IMR-90 (cell line): ENCODE data around the gene PIP4K2A. TPM values are rescaled to one million over a fixed set of nuclear protein-coding genes. Genes with fewer than 3 reads are reported as not detected.

Experiments
- ATAC-seq: fragments of 200-7000 bp; cut with Tn5 transposase; 2 replicates; pipeline ENCODE4 v1.9.1; 2020; ENCODE audit warnings: low read depth, mild to moderate bottlenecking, moderate library complexity
- BruUV-seq: library from RNA; stranded (reverse); fragments of 400-500 nt; replicated peaks from 2 replicates; lab custom pipeline; 2021; lab: Mats Ljungman, UMichigan
- CTCF ChIA-PET: fragments of 300-600 bp; formaldehyde crosslinking; extraction: SDS; loops from one replicate; lab custom pipeline; 2021; ENCODE audit warnings: antibody characterized with exemption; lab: Yijun Ruan, JAX
- POLR2A ChIA-PET: fragments of 300-600 bp; sonication (Branson Sonifier 250); formaldehyde crosslinking; loops from one replicate; lab custom pipeline; 2022; ENCODE audit warnings: antibody characterized with exemption; ENCODE audit not compliant: unreplicated experiment; lab: Charles Lee
- DNase-seq: peaks from one replicate; pipeline ENCODE4 v3.0.0; 2013
- H2AFZ ChIP-seq: replicated peaks from 2 replicates; pipeline ENCODE3; 2013; ENCODE audit warnings: low read length, mild to moderate bottlenecking; ENCODE audit not compliant: poor library complexity
- H2AK5ac ChIP-seq: 2 replicates; pipeline ENCODE4 v1.6.1; 2013; ENCODE audit warnings: low read depth, low read length, inconsistent platforms
- H2AK9ac ChIP-seq: replicated peaks from 2 replicates; pipeline ENCODE3; 2013; ENCODE audit warnings: mild to moderate bottlenecking, low read depth, low read length, moderate library complexity; ENCODE audit not compliant: poor library complexity
- H2BK120ac ChIP-seq: 2 replicates; pipeline ENCODE4 v1.6.1; 2013; ENCODE audit warnings: low read depth, low read length, inconsistent platforms
- H2BK15ac ChIP-seq: 3 replicates; pipeline ENCODE4 v1.6.1; 2013; ENCODE audit warnings: low read depth, low read length, inconsistent platforms
- H2BK20ac ChIP-seq: 2 replicates; pipeline ENCODE4 v1.6.1; 2013; ENCODE audit warnings: low read depth, mild to moderate bottlenecking, inconsistent platforms, low read length, moderate library complexity
- H2BK5ac ChIP-seq: 2 replicates; pipeline ENCODE4 v1.6.1; 2013; ENCODE audit warnings: mild to moderate bottlenecking, low read depth, low read length, inconsistent platforms; ENCODE audit not compliant: poor library complexity, severe bottlenecking
- H3K14ac ChIP-seq: replicated peaks from 2 replicates; pipeline ENCODE4 v1.6.1; 2013; ENCODE audit warnings: low read depth, low read length, inconsistent platforms
- H3K18ac ChIP-seq: 2 replicates; pipeline ENCODE4 v1.6.1; 2013; ENCODE audit warnings: low read depth, low read length, control low read depth
- H3K23ac ChIP-seq: 2 replicates; pipeline ENCODE4 v1.6.1; 2013; ENCODE audit warnings: low read depth, low read length, inconsistent platforms
- H3K27ac ChIP-seq: 2 replicates; pipeline ENCODE4 v1.5.1; 2013; ENCODE audit warnings: mild to moderate bottlenecking, control low read depth, low read length; ENCODE audit not compliant: insufficient read depth
- H3K27me3 ChIP-seq: 2 replicates; pipeline ENCODE4 v1.6.1; 2013; ENCODE audit warnings: low read length; ENCODE audit not compliant: control insufficient read depth, insufficient read depth
- H3K36me3 ChIP-seq: 2 replicates; pipeline ENCODE4 v1.6.1; 2013; ENCODE audit warnings: low read length, mixed read lengths; ENCODE audit not compliant: control insufficient read depth, insufficient read depth
- H3K4ac ChIP-seq: 2 replicates; pipeline ENCODE4 v1.6.1; 2013; ENCODE audit warnings: low read depth, low read length, inconsistent platforms
- H3K4me1 ChIP-seq: 2 replicates; pipeline ENCODE4 v1.6.1; 2013; ENCODE audit warnings: low read length, mixed read lengths; ENCODE audit not compliant: control insufficient read depth, insufficient read depth
- H3K4me2 ChIP-seq: 2 replicates; pipeline ENCODE4 v1.6.1; 2013; ENCODE audit warnings: low read depth, mild to moderate bottlenecking, control low read depth, low read length, moderate library complexity
- H3K4me3 ChIP-seq: 2 replicates; pipeline ENCODE4 v1.5.1; 2013; ENCODE audit warnings: low read depth, mild to moderate bottlenecking, control low read depth, low read length, moderate library complexity; ENCODE audit not compliant: insufficient read depth
- H3K56ac ChIP-seq: 2 replicates; pipeline ENCODE4 v1.6.1; 2013; ENCODE audit warnings: low read length, inconsistent platforms; ENCODE audit not compliant: insufficient read depth; ENCODE audit errors: extremely low read depth
- H3K79me1 ChIP-seq, 2 experiments: 2 replicates each; pipeline ENCODE4 v1.6.1; 2013; ENCODE audit warnings: low read length in 2 of 2, inconsistent platforms in 1 of 2, low read depth in 1 of 2
- H3K9ac ChIP-seq: 2 replicates; pipeline ENCODE4 v1.6.1; 2013; ENCODE audit warnings: low read depth, low read length, control low read depth
- H3K9me1 ChIP-seq: 2 replicates; pipeline ENCODE4 v1.6.1; 2013; ENCODE audit warnings: low read length, inconsistent platforms; ENCODE audit not compliant: insufficient read depth
- H3K9me3 ChIP-seq: 2 replicates; pipeline ENCODE4 v1.6.1; 2013; ENCODE audit warnings: low read length; ENCODE audit not compliant: control insufficient read depth, insufficient read depth
- H4K20me1 ChIP-seq: 2 replicates; pipeline ENCODE4 v1.6.1; 2013; ENCODE audit warnings: low read length, inconsistent platforms; ENCODE audit not compliant: insufficient read depth
- H4K5ac ChIP-seq: 2 replicates; pipeline ENCODE4 v1.6.1; 2013; ENCODE audit warnings: mild to moderate bottlenecking, low read depth, low read length, control low read depth
- H4K8ac ChIP-seq, 2 experiments: 2 replicates each; pipeline ENCODE4 v1.6.1; 2013; ENCODE audit warnings: low read depth in 2 of 2, low read length in 2 of 2, control low read depth in 1 of 2, inconsistent platforms in 1 of 2
- H4K91ac ChIP-seq: 2 replicates; pipeline ENCODE4 v1.6.1; 2013; ENCODE audit warnings: low read depth, low read length, inconsistent platforms; ENCODE audit not compliant: insufficient read depth
- BHLHE40 ChIP-seq: fragments of 150-350 bp; IDR thresholded peaks from 2 replicates; pipeline ENCODE4 v1.6.1; 2016; ENCODE audit warnings: mild to moderate bottlenecking, low read depth, low read length
- FOS ChIP-seq: fragments of 150-350 bp; IDR thresholded peaks from 2 replicates; pipeline ENCODE4 v1.6.1; 2016; ENCODE audit warnings: low read depth, low read length
- MXI1 ChIP-seq: IDR thresholded peaks from 2 replicates; pipeline ENCODE4 v1.6.1; 2012; ENCODE audit warnings: low read depth, mild to moderate bottlenecking, low read length, moderate library complexity, borderline replicate concordance
- RCOR1 ChIP-seq: IDR thresholded peaks from 2 replicates; pipeline ENCODE4 v1.6.1; 2012; ENCODE audit warnings: mild to moderate bottlenecking, low read length, improper control_type of control experiment; ENCODE audit not compliant: insufficient replicate concordance
- WGBS, 2 experiments: methylation state at CpG; one replicate each; pipeline versions ENCODE4 v1.1.5 to v1.1.7; 2013; ENCODE audit warnings: missing lambda C conversion rate in 2 of 2; ENCODE audit not compliant: insufficient read length in 1 of 2; ENCODE audit errors: extremely low coverage in 2 of 2; 5-methylcytosine and 5-hydroxymethylcytosine counted together
- dilution Hi-C: fragments of 300-500 bp; cut with HindIII; formaldehyde crosslinking; loops from one replicate; pipeline ENCODE4 v1.14.3; 2018; ENCODE audit warnings: low sequenced_read_pairs; ENCODE audit not compliant: unreplicated experiment
- in situ Hi-C: fragments of 300-500 bp; cut with MboI; formaldehyde crosslinking; loops from 3 replicates; pipeline ENCODE4 v1.14.3; 2019; ENCODE audit warnings: low sequenced_read_pairs, inconsistent platforms, mixed read lengths
- intact Hi-C: fragments of 100-400 bp; cut with micrococcal nuclease; formaldehyde crosslinking; loops from 2 replicates; pipeline ENCODE4 v1.10.0; 2022
- polyA plus RNA-seq, 3 experiments: library from polyadenylated mRNA; depleted of rRNA; stranded (reverse); fragments of >200 nt; gene quantifications; 2 replicates each; pipeline ENCODE4 v1.2.3, GENCODE V29; 2012; ENCODE audit warnings: low replicate concordance in 1 of 3
- total RNA-seq: library from RNA; depleted of rRNA; stranded (reverse); fragments of >200 nt; gene quantifications from 2 replicates; pipeline ENCODE4 v1.2.3, GENCODE V29; 2012

Gene PIP4K2A
- total and polyA plus RNA-seq, 2 of the 4 experiments (the other 2 are of a cell fraction) = 9.8 to 18.1 TPM

GRCh38 chr10:22611425-22612115, 102.8 kb downstream of the PIP4K2A start:
- H2BK15ac ChIP-seq = no peak overlapping the region
- no TSS peak for BruUV-seq

More at GRCh38 chr10:22611425-22612115, 102.8 kb downstream of the PIP4K2A start:
- Histone ChIP-seq H2AK5ac (no peak overlapping the region), H2BK5ac (no peak overlapping the region), H4K8ac (no peak overlapping the region), H4K20me1 (no peaks in the 10 kb centered on the region), H3K4ac (no peak overlapping the region), H3K36me3 (peaks cover 5% of the 10 kb centered on the region), H3K23ac (no peak overlapping the region), H4K5ac (no peak overlapping the region), H4K91ac (no peak overlapping the region), H3K27me3 (no peaks in the 10 kb centered on the region), H2BK120ac (no peak overlapping the region), H3K18ac (no peak overlapping the region), H3K4me1 (0 out of 2 replicates have a peak, but pooled peaks cover 2% of the 10 kb centered on the region), H2BK20ac (no peak overlapping the region), H3K14ac (no peak overlapping the region), H3K79me1 (peaks cover 33 to 64% of the 10 kb centered on the region in 2 experiments), H3K9me1 (peaks cover 14% of the 10 kb centered on the region; the same call in 1 of the 2 replicates), H2AK9ac (no peak overlapping the region), H3K56ac (no peak overlapping the region), H2AFZ (no peak overlapping the region), H3K9me3 (no peaks in the 10 kb centered on the region), H3K4me2 (no peak overlapping the region), H3K27ac (no peak overlapping the region), H3K4me3 (no peak overlapping the region), H3K9ac (no peak overlapping the region)
- WGBS, 2 experiments = 100% methylated on average over 3 of the region's 8 CpGs; no CpG with 5 or more reads in 1 of the 2 experiments
- POLR2A ChIA-PET = no interaction called here
- DNase-seq = no peak
- CTCF ChIA-PET = no interaction called here
- intact Hi-C loops = no loop called here
- TF ChIP-seq MXI1 (no peak), RCOR1 (no peak), FOS (no peak), BHLHE40 (no peak)
- in situ Hi-C loops = loop anchor here (25.0 kb wide), 1 partner anchor 1099 kb away; no protein-coding TSS in a partner anchor
- dilution Hi-C loops = no loop called here
- no peak for ATAC-seq
